CD14-positive monocyte (primary cell): ENCODE data around the gene ANKRD17. TPM values are rescaled to one million over a fixed set of nuclear protein-coding genes. Genes with fewer than 3 reads are reported as not detected.

Source experiments
- DNase-seq, 3 donors: peaks; one replicate each; pipeline ENCODE4 v3.0.0-alpha.2; 2011 to 2022
- H2AFZ ChIP-seq: 2 replicates; pipeline ENCODE4 v1.6.0; 2012; ENCODE audit warnings: mild to moderate bottlenecking, low read depth, low read length, inconsistent platforms; ENCODE audit not compliant: insufficient read depth, poor library complexity, severe bottlenecking
- H3K27ac ChIP-seq, 2 donors: 1 replicate in 1 of 2; 2 replicates in 1 of 2; pipeline ENCODE4 v1.5.1; 2012 to 2013; ENCODE audit warnings: low read length in 2 of 2, control low read depth in 1 of 2, inconsistent platforms in 1 of 2, low read depth in 1 of 2, mild to moderate bottlenecking in 1 of 2
- H3K27me3 ChIP-seq, 2 donors: one replicate each; pipeline versions ENCODE4 v1.6.0 to v1.6.1; 2011 to 2013; ENCODE audit warnings: low read length in 2 of 2; ENCODE audit not compliant: control insufficient read depth in 2 of 2, insufficient read depth in 2 of 2
- H3K36me3 ChIP-seq, 2 donors: replicated peaks in 1 of 2; 1 replicate in 1 of 2; 2 replicates in 1 of 2; pipeline versions ENCODE4 v1.5.1 to v1.6.1; 2012 to 2013; ENCODE audit warnings: low read length in 2 of 2, control low read depth in 1 of 2, inconsistent platforms in 1 of 2, mild to moderate bottlenecking in 1 of 2; ENCODE audit not compliant: insufficient read depth in 2 of 2, control insufficient read depth in 1 of 2
- H3K4me1 ChIP-seq, 2 donors: 1 replicate in 1 of 2; 2 replicates in 1 of 2; pipeline versions ENCODE4 v1.5.1 to v1.6.1; 2012 to 2013; ENCODE audit warnings: low read length in 2 of 2, control low read depth in 1 of 2, inconsistent platforms in 1 of 2, mild to moderate bottlenecking in 1 of 2, moderate library complexity in 1 of 2; ENCODE audit not compliant: insufficient read depth in 2 of 2, control insufficient read depth in 1 of 2
- H3K4me2 ChIP-seq: replicated peaks from 2 replicates; pipeline ENCODE3; 2012; ENCODE audit warnings: low read length, moderate library complexity, mild to moderate bottlenecking; ENCODE audit not compliant: poor library complexity, severe bottlenecking; ENCODE audit errors: extremely low read depth
- H3K4me3 ChIP-seq, 3 experiments: fragments of 200-600 bp in 1 of 3; sonication (generic) in 1 of 3; replicated peaks in 1 of 3; 1 replicate in 2 of 3; 2 replicates in 1 of 3; pipeline ENCODE4 v1.5.1; 2011 to 2013; ENCODE audit warnings: low read length in 3 of 3, mild to moderate bottlenecking in 3 of 3, control low read depth in 2 of 3, low read depth in 2 of 3, inconsistent platforms in 1 of 3, moderate library complexity in 1 of 3
- H3K79me2 ChIP-seq: 2 replicates; pipeline ENCODE4 v1.6.0; 2012; ENCODE audit warnings: mild to moderate bottlenecking, control low read depth, inconsistent platforms, low read length, moderate library complexity; ENCODE audit not compliant: insufficient read depth
- H3K9ac ChIP-seq: 2 replicates; pipeline ENCODE4 v1.6.0; 2017; ENCODE audit warnings: low read length, mild to moderate bottlenecking; ENCODE audit not compliant: insufficient read depth, poor library complexity, severe bottlenecking
- H3K9me3 ChIP-seq, 2 donors: replicated peaks in 1 of 2; 1 replicate in 1 of 2; 2 replicates in 1 of 2; pipeline versions ENCODE4 v1.5.1 to v1.6.1; 2012 to 2013; ENCODE audit warnings: low read length in 2 of 2, control low read depth in 1 of 2; ENCODE audit not compliant: control insufficient read depth in 1 of 2, insufficient read depth in 1 of 2
- H4K20me1 ChIP-seq: 2 replicates; pipeline ENCODE4 v1.6.0; 2012; ENCODE audit warnings: mild to moderate bottlenecking, low read length, control low read depth, moderate library complexity; ENCODE audit not compliant: insufficient read depth
- H3K27ac Mint-ChIP-seq, 7 donors: one replicate each; pipeline ENCODE4 v1.8.0; 2020; ENCODE audit warnings: mild to moderate bottlenecking in 7 of 7, mixed read lengths in 7 of 7, moderate library complexity in 6 of 7, inconsistent platforms in 2 of 7
- H3K27me3 Mint-ChIP-seq, 3 donors: one replicate each; pipeline ENCODE4 v1.8.0; 2021 to 2022; ENCODE audit warnings: low read depth in 3 of 3, mild to moderate bottlenecking in 3 of 3, mixed read lengths in 3 of 3, moderate library complexity in 3 of 3, inconsistent platforms in 1 of 3
- H3K36me3 Mint-ChIP-seq, 2 donors: one replicate each; pipeline ENCODE4 v1.8.0; 2020; ENCODE audit warnings: mixed read lengths in 2 of 2, inconsistent platforms in 1 of 2, mild to moderate bottlenecking in 1 of 2
- H3K4me1 Mint-ChIP-seq: one replicate; pipeline ENCODE4 v1.8.0; 2020; ENCODE audit warnings: mild to moderate bottlenecking, mixed read lengths
- H3K4me3 Mint-ChIP-seq, 2 donors: one replicate each; pipeline ENCODE4 v1.8.0; 2020; ENCODE audit warnings: mild to moderate bottlenecking in 2 of 2, mixed read lengths in 2 of 2, moderate library complexity in 1 of 2
- H3K9me3 Mint-ChIP-seq, 7 donors: one replicate each; pipeline ENCODE4 v1.8.0; 2020 to 2022; ENCODE audit warnings: mixed read lengths in 7 of 7, mild to moderate bottlenecking in 6 of 7, moderate library complexity in 6 of 7, inconsistent platforms in 2 of 7
- WGBS: methylation state at CpG from one replicate; pipeline ENCODE4 v1.1.5; 2013; ENCODE audit warnings: missing lambda C conversion rate; ENCODE audit not compliant: insufficient coverage; 5-methylcytosine and 5-hydroxymethylcytosine counted together
- intact Hi-C, 2 donors: fragments of 100-400 bp; cut with micrococcal nuclease; formaldehyde crosslinking; loops; one replicate each; pipeline versions ENCODE4 v1.15.0 to v1.15.1; 2023
- polyA plus RNA-seq, 3 donors: library from polyadenylated mRNA; depleted of rRNA in 1 of 3; unstranded in 2 of 3; stranded (reverse) in 1 of 3; fragments of 300-500 nt in 2 of 3; fragments of >200 nt in 1 of 3; fragmentation: Illumina TruSeq in 2 of 3; gene quantifications; 1 replicate in 2 of 3; 2 replicates in 1 of 3; pipeline ENCODE4 v1.2.3, GENCODE V29; 2012 to 2021
- TF ChIP-seq, protein P1 (sequence below): fragments of 200-600 bp; IDR thresholded peaks from one replicate; pipeline ENCODE4 v1.8.0; 2022; ENCODE audit warnings: antibody characterized with exemption, mild to moderate bottlenecking

ANKRD17 gene
- polyA plus RNA-seq, 3 donors = 5.3 to 18.9 (median 9.0) TPM

DNA sequence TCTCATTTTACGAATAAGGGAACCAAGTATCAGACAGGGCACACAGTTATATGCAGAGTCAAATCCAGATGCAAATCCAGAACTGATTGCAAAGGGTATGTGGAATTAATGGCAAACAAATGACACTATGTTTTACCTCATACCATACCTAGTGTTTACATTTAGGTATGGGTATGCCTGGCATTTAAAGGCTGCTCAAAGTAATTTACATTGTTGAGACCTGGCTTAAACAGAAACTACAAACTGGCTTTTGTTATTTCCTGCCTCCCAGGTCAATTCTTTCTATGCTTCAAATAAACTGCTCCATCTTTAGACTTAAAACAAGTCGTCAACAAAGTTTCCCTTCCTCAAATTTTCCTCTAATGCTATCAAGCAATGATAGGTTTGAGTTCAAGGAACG lies 33.7 kb downstream of the ANKRD17 start:
- TF ChIP-seq, protein P1, sequence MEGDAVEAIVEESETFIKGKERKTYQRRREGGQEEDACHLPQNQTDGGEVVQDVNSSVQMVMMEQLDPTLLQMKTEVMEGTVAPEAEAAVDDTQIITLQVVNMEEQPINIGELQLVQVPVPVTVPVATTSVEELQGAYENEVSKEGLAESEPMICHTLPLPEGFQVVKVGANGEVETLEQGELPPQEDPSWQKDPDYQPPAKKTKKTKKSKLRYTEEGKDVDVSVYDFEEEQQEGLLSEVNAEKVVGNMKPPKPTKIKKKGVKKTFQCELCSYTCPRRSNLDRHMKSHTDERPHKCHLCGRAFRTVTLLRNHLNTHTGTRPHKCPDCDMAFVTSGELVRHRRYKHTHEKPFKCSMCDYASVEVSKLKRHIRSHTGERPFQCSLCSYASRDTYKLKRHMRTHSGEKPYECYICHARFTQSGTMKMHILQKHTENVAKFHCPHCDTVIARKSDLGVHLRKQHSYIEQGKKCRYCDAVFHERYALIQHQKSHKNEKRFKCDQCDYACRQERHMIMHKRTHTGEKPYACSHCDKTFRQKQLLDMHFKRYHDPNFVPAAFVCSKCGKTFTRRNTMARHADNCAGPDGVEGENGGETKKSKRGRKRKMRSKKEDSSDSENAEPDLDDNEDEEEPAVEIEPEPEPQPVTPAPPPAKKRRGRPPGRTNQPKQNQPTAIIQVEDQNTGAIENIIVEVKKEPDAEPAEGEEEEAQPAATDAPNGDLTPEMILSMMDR = no peak
- peaks cover 79% of the 10 kb centered on the region for H3K79me2 ChIP-seq
- H3K9me3 Mint-ChIP-seq = no peaks in the 10 kb centered on the region
- DNase-seq = no peak
- peaks cover 3 to 7% of the 10 kb centered on the region in 2 donors for H3K36me3 Mint-ChIP-seq
- no peak overlapping the region for H2AFZ ChIP-seq
- H4K20me1 ChIP-seq = peaks cover 16% of the 10 kb centered on the region
- intact Hi-C loops = loop anchor here in 1 of 2 donors (5.0 kb wide), 1 partner anchor 32 kb away; the partner anchor contains the start of gene ANKRD17
- H3K4me1 Mint-ChIP-seq = peaks cover 7% of the 10 kb centered on the region
- no peaks in the 10 kb centered on the region for H3K27me3 Mint-ChIP-seq
- H3K4me2 ChIP-seq = no peak overlapping the region
- peaks cover 0 to 7% of the 10 kb centered on the region in 2 donors for H3K36me3 ChIP-seq
- no peaks in the 10 kb centered on the region for H3K27me3 ChIP-seq
- H3K4me3 Mint-ChIP-seq = no peak overlapping the region
- no peak overlapping the region for H3K9ac ChIP-seq
- no CpG with 5 or more reads among the region's 3 CpGs for WGBS
- peak overlapping the region in 1 of 2 donors; percentile 63 for H3K27ac ChIP-seq
- no peaks in the 10 kb centered on the region for H3K9me3 ChIP-seq
- peaks cover 6 to 10% of the 10 kb centered on the region in 2 donors for H3K4me1 ChIP-seq
- peak overlapping the region in 2 of 7 donors; percentile 77 to 78 for H3K27ac Mint-ChIP-seq
- no peak overlapping the region for H3K4me3 ChIP-seq

DNA sequence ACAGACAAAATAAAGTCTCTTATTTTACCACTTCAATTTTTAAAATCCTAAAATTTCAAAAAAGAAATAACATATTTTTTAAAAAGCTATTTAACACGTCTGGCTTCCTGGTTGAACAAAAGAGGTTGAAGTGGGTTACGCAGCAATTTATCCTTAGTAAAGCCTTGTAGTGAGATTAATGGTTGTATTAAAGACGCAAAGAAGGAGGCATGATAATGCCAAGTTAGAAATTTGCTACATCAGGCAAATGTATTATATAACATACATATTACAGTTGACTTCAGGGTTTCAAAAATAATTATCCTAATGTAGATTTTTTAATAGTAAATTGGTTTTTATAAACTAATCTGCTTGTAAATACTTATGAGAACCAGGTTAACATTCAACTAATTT lies 35.3 kb downstream of the ANKRD17 start:
- no peaks in the 10 kb centered on the region for H3K27me3 ChIP-seq
- Mint-ChIP-seq H3K9me3 (no peaks in the 10 kb centered on the region), H3K27me3 (no peaks in the 10 kb centered on the region), H3K27ac (peak overlapping the region in 1 of 7 donors; percentile 61), H3K4me1 (peaks cover 7% of the 10 kb centered on the region), H3K36me3 (peaks cover 0 to 4% of the 10 kb centered on the region in 2 donors), H3K4me3 (no peak overlapping the region)
- no peaks in the 10 kb centered on the region for H3K9me3 ChIP-seq
- peaks cover 18% of the 10 kb centered on the region for H4K20me1 ChIP-seq
- intact Hi-C loops = loop anchor here (2.0 to 5.0 kb wide), 2 partner anchors 34 to 36 kb away; partner anchors contain the start of gene ANKRD17 (in 2 of the 2)
- peaks cover 85% of the 10 kb centered on the region for H3K79me2 ChIP-seq
- H2AFZ ChIP-seq = peak overlapping the region; percentile 48
- peaks cover 0 to 3% of the 10 kb centered on the region in 2 donors for H3K36me3 ChIP-seq
- peak overlapping the region in 2 of 3 experiments; percentile 82 to 93 for H3K4me3 ChIP-seq
- H3K4me1 ChIP-seq = peaks cover 6 to 10% of the 10 kb centered on the region in 2 donors
- TF ChIP-seq, protein P1 = no peak
- WGBS = no CpG with 5 or more reads among the region's 3 CpGs
- peak overlapping the region; percentile 68 for H3K9ac ChIP-seq
- no peak for DNase-seq
- H3K27ac ChIP-seq = peak overlapping the region in 1 of 2 donors; percentile 89
- H3K4me2 ChIP-seq = peak overlapping the region; percentile 82
